MM.1S (cell line): ENCODE data around the gene MAP2K7.

Experiments
- CTCF ChIP-seq: fragments of 300-600 bp; sonication (generic); IDR thresholded peaks from 2 replicates; pipeline ENCODE4 v1.5.1; 2016; ENCODE audit warnings: antibody characterized with exemption, low read length, mixed read lengths
- EZH2 ChIP-seq: fragments of 300-600 bp; sonication (generic); optimal IDR thresholded peaks from 2 replicates; pipeline ENCODE3; 2017; ENCODE audit warnings: low read depth, mild to moderate bottlenecking, antibody characterized with exemption, low read length, mixed read lengths

DNA sequence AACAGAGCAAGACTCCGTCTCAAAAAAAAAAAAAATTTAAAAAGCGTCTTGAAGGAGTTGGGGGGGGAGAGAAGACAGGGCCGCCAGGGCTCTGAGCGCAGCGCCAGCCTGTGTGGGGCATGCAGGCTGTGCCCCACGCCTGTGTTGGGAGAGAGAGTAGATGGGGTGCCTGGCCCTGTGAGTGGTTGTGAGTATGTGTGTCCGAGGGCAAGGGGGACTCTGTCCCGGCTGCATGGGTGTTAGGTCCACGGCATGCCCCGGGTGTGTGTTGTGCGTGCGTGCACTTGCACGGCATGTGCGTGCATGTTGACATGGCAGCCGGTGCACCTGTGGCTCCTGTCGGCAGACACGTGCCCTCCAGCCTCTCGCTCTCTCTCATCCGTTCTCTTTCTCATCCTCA, 3.4 kb downstream of the MAP2K7 start:
- TF ChIP-seq CTCF (no peak), EZH2 (no peak)
